ENCODE results near the gene UBE2J1.

DNA sequence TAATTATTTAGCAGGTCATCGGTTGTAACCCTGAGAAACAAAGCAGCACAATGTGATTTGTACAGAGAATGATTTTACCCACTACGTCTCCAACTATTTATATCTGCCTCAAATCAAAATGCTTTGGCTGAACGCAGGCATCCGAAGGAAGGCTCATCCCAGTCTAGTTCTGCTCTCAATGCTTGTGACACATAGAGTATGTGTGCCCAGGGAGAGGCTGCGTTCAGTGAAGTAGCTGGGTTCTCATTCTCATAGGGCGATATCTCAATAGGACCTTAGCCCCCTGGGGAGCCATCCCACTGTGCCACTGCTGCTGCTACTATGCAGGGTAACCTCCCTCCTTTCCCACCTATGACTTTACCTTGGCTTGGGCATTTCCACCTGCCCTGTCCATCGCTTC is 37.8 kb downstream of the UBE2J1 start:
- TF ChIP-seq REST (IDR thresholded peaks at IDR 0.05) (no peak), CHD2 (IDR thresholded peaks at IDR 0.05; ENCODE audit: low read length, partially characterized antibody) (no peak), HDAC2 (IDR thresholded peaks at IDR 0.05) (no peak), MYC (IDR thresholded peaks at IDR 0.05; ENCODE audit: borderline replicate concordance, low read length) (no peak), RAD21 (conservative IDR thresholded peaks at IDR 0.05 in 1 of 2, IDR thresholded peaks at IDR 0.05 in 1 of 2) (no peak), BHLHE40 (IDR thresholded peaks at IDR 0.05; ENCODE audit: low read depth, low read length) (no peak), MAZ (IDR thresholded peaks at IDR 0.05; ENCODE audit: borderline replicate concordance, low read depth, low read length) (no peak), RCOR1 (IDR thresholded peaks at IDR 0.05; ENCODE audit: low read depth, low read length) (no peak)
- TF ChIP-seq, protein P1, sequence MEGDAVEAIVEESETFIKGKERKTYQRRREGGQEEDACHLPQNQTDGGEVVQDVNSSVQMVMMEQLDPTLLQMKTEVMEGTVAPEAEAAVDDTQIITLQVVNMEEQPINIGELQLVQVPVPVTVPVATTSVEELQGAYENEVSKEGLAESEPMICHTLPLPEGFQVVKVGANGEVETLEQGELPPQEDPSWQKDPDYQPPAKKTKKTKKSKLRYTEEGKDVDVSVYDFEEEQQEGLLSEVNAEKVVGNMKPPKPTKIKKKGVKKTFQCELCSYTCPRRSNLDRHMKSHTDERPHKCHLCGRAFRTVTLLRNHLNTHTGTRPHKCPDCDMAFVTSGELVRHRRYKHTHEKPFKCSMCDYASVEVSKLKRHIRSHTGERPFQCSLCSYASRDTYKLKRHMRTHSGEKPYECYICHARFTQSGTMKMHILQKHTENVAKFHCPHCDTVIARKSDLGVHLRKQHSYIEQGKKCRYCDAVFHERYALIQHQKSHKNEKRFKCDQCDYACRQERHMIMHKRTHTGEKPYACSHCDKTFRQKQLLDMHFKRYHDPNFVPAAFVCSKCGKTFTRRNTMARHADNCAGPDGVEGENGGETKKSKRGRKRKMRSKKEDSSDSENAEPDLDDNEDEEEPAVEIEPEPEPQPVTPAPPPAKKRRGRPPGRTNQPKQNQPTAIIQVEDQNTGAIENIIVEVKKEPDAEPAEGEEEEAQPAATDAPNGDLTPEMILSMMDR (IDR thresholded peaks at IDR 0.05), result no peak
